Ovary (tissue), 3 donors: ENCODE results near the gene FRMD4A.

ENCODE experiments used
- POLR2A ChIP-seq: fragments of 450-650 bp; IDR thresholded peaks from one replicate; pipeline ENCODE4 v1.6.1; 2017; ENCODE audit warnings: antibody characterized with exemption, mild to moderate bottlenecking, moderate library complexity
- TF ChIP-seq, protein P1 (sequence below), 3 donors: fragments of 450-650 bp in 2 of 3; fragments of 200-600 bp in 1 of 3; IDR thresholded peaks; one replicate each; pipeline versions ENCODE4 v1.5.1 to v1.8.0; 2016 to 2022; ENCODE audit warnings: antibody characterized with exemption in 3 of 3, mild to moderate bottlenecking in 1 of 3
- donor health status: DM: no; HTN: no; CAD: no.

DNA sequence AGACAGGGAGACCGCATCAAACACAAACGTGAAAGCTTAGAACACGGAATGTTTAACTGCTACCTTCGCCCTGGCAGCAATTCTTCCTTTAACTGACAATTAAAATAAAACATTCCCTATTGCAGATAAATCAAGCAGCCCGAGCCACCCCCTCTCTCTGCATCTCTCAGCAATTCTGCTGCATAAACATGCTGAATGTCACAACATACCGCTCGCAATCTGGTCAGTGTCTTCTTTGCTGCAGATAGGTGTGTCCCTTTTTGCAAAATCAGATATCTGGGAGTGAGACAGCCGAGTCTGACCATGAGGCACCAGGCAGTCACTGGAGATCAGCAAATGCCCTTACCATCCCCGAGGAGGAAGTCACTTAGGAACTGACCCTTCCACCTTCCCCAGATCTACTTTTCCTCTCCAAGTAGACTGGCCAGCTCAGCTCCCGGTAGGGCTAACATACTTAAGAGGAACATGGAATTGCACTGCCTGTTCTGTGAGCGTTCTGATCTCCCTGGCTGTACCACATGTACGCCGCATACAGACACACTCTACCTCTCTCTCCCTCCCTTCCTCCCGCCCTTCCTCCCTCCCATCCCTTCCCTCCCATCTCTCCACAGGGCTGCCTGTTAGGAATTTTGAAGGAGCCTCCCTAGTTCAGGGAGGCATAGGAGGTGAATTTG is at the start of gene FRMD4A:
- TF ChIP-seq, protein P1, sequence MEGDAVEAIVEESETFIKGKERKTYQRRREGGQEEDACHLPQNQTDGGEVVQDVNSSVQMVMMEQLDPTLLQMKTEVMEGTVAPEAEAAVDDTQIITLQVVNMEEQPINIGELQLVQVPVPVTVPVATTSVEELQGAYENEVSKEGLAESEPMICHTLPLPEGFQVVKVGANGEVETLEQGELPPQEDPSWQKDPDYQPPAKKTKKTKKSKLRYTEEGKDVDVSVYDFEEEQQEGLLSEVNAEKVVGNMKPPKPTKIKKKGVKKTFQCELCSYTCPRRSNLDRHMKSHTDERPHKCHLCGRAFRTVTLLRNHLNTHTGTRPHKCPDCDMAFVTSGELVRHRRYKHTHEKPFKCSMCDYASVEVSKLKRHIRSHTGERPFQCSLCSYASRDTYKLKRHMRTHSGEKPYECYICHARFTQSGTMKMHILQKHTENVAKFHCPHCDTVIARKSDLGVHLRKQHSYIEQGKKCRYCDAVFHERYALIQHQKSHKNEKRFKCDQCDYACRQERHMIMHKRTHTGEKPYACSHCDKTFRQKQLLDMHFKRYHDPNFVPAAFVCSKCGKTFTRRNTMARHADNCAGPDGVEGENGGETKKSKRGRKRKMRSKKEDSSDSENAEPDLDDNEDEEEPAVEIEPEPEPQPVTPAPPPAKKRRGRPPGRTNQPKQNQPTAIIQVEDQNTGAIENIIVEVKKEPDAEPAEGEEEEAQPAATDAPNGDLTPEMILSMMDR (IDR thresholded peaks at IDR 0.05) = no peak
- TF ChIP-seq POLR2A = no peak
